Thyroid gland (tissue), 4 donors: ENCODE results near the gene VAT1L.

ENCODE experiments used
- POLR2A ChIP-seq, 2 donors: fragments of 450-650 bp; IDR thresholded peaks; one replicate each; pipeline ENCODE4 v1.6.1; 2017; ENCODE audit warnings: antibody characterized with exemption in 2 of 2, mild to moderate bottlenecking in 2 of 2, moderate library complexity in 1 of 2
- TF ChIP-seq, protein P1 (sequence below), 6 experiments: fragments of 200-600 bp in 3 of 6; fragments of 450-650 bp in 3 of 6; sonication (generic) in 3 of 6; IDR thresholded peaks; one replicate each; pipeline ENCODE4 v1.5.1; 2016 to 2019; ENCODE audit warnings: antibody characterized with exemption in 6 of 6, mild to moderate bottlenecking in 2 of 6, inconsistent platforms in 1 of 6, moderate library complexity in 1 of 6

DNA sequence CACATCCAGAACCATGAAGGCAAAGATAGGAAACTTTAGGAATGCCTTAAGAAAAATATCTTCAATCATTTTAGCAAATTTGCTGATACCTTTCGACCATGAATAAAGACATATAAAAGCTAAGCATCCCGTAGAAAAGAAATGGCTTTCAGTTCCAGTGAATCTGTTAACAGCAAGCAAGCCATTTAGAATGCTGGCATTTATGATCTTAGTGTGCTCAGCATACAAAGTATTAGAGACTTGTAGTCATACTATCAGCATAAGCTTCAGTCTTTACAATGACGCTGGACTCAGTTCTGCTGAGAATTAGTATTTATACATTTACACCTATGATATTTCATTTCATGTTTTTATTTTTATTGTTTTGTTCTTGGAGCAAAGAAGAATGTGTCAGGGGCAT lies 38.7 kb downstream of the VAT1L start:
- TF ChIP-seq, protein P1, sequence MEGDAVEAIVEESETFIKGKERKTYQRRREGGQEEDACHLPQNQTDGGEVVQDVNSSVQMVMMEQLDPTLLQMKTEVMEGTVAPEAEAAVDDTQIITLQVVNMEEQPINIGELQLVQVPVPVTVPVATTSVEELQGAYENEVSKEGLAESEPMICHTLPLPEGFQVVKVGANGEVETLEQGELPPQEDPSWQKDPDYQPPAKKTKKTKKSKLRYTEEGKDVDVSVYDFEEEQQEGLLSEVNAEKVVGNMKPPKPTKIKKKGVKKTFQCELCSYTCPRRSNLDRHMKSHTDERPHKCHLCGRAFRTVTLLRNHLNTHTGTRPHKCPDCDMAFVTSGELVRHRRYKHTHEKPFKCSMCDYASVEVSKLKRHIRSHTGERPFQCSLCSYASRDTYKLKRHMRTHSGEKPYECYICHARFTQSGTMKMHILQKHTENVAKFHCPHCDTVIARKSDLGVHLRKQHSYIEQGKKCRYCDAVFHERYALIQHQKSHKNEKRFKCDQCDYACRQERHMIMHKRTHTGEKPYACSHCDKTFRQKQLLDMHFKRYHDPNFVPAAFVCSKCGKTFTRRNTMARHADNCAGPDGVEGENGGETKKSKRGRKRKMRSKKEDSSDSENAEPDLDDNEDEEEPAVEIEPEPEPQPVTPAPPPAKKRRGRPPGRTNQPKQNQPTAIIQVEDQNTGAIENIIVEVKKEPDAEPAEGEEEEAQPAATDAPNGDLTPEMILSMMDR (IDR thresholded peaks at IDR 0.05) = no peak
- no peak for TF ChIP-seq POLR2A (IDR thresholded peaks at IDR 0.05)
